HG02938 (cell line): ENCODE measurements around the gene NUP153.
"Not testable (repeated sequence)": the region's sequence is repeated elsewhere in the genome, so short reads cannot be mapped to it uniquely, and the experiment has no call there.

ENCODE experiments used
- ATAC-seq: cut with Tn5 transposase; IDR thresholded peaks from one replicate; pipeline ENCODE4 v1.9.1; 2021; ENCODE audit warnings: mild to moderate bottlenecking, moderate library complexity; ENCODE audit not compliant: unreplicated experiment

The NUP153 gene

GRCh38 chr6:17615794-17616193, 90.9 kb downstream of the NUP153 start:
- ATAC-seq, result no peak

- no peak for ATAC-seq
Measured at GRCh38 chr6:17612048-17612447, 94.7 kb downstream of the NUP153 start.

GRCh38 chr6:17610835-17611234, 95.9 kb downstream of the NUP153 start:
- ATAC-seq, result no peak

GRCh38 chr6:17606606-17607005, 100.1 kb downstream of the NUP153 start:
- no peak for ATAC-seq

GRCh38 chr6:17602888-17603287, 103.8 kb downstream of the NUP153 start:
- ATAC-seq, result no peak

GRCh38 chr6:17601386-17601703, 105.4 kb downstream of the NUP153 start:
- no peak for ATAC-seq

- ATAC-seq, result peak; percentile 58
Measured at GRCh38 chr6:17600527-17601385, 106.0 kb downstream of the NUP153 start.

- ATAC-seq, result peak; percentile 82
Measured at GRCh38 chr6:17599877-17600526, 106.7 kb downstream of the NUP153 start, which contains the start of gene FAM8A1. FAM8A1 (plus strand) TSS chr6:17600302; CDS start chr6:17600410, 108 bp downstream.

- ATAC-seq, result no peak
Measured at GRCh38 chr6:17596085-17596484, 110.6 kb downstream of the NUP153 start.

GRCh38 chr6:17593246-17593645, 113.5 kb downstream of the NUP153 start:
- no peak for ATAC-seq

GRCh38 chr6:17591287-17591686, 115.4 kb downstream of the NUP153 start:
- no peak for ATAC-seq

GRCh38 chr6:17589406-17590096, 117.2 kb downstream of the NUP153 start:
- no peak for ATAC-seq

- no peak for ATAC-seq
Measured at GRCh38 chr6:17588011-17588410, 118.7 kb downstream of the NUP153 start.

- not testable (repeated sequence) for ATAC-seq
Measured at GRCh38 chr6:17586623-17587022, 120.1 kb downstream of the NUP153 start.

- ATAC-seq, result no peak
Measured at GRCh38 chr6:17585766-17586490, 120.8 kb downstream of the NUP153 start.

- ATAC-seq, result no peak
Measured at GRCh38 chr6:17584241-17584803, 122.4 kb downstream of the NUP153 start.

GRCh38 chr6:17583811-17584210, 122.9 kb downstream of the NUP153 start:
- ATAC-seq, result no peak

- ATAC-seq, result not testable (repeated sequence)
Measured at GRCh38 chr6:17581282-17581681, 125.4 kb downstream of the NUP153 start.

- ATAC-seq, result no peak
Measured at GRCh38 chr6:17580518-17581048, 126.1 kb downstream of the NUP153 start.

- ATAC-seq, result no peak
Measured at GRCh38 chr6:17577059-17577458, 129.7 kb downstream of the NUP153 start.
